NOMO-1 treated with dmso at 0.1 percent for 144 hours (cell line): ENCODE data around the gene CDC42EP5.
"Not testable (repeated sequence)": the region's sequence is repeated elsewhere in the genome, so short reads cannot be mapped to it uniquely, and the experiment has no call there.

Experiments used
- DNase-seq: peaks from one replicate; lab custom pipeline; 2025; ENCODE audit not compliant: unreplicated experiment; lab: John Stamatoyannopoulos, UW

The CDC42EP5 gene

GRCh38 chr19:54473071-54473891, at the start of gene CDC42EP5:
Gene CDC42EP5, minus strand, starts transcription at chr19:54473296. Its CDS starts 7,749 bp downstream, at chr19:54465547.
- no peak for DNase-seq

- no peak for DNase-seq
Observed at GRCh38 chr19:54521860-54522513, 48.9 kb upstream of the CDC42EP5 start.

GRCh38 chr19:54521022-54521859, 48.1 kb upstream of the CDC42EP5 start:
- no peak for DNase-seq

GRCh38 chr19:54518844-54519243, 45.7 kb upstream of the CDC42EP5 start:
- no peak for DNase-seq

GRCh38 chr19:54517483-54517882, 44.4 kb upstream of the CDC42EP5 start:
- DNase-seq = peak; percentile 45

- no peak for DNase-seq
Observed at GRCh38 chr19:54515156-54515555, 42.1 kb upstream of the CDC42EP5 start.

GRCh38 chr19:54509200-54509940, 36.3 kb upstream of the CDC42EP5 start:
- not testable (repeated sequence) for DNase-seq

GRCh38 chr19:54508487-54508886, 35.4 kb upstream of the CDC42EP5 start:
- not testable (repeated sequence) for DNase-seq

- DNase-seq = no peak
Observed at GRCh38 chr19:54507824-54508223, 34.7 kb upstream of the CDC42EP5 start.

- not testable (repeated sequence) for DNase-seq
Observed at GRCh38 chr19:54507038-54507717, 34.1 kb upstream of the CDC42EP5 start.

GRCh38 chr19:54506079-54506478, 33.0 kb upstream of the CDC42EP5 start:
- DNase-seq = no peak

- DNase-seq = not testable (repeated sequence)
Observed at GRCh38 chr19:54505542-54505941, 32.4 kb upstream of the CDC42EP5 start.

- no peak for DNase-seq
Observed at GRCh38 chr19:54502518-54503048, 29.5 kb upstream of the CDC42EP5 start, which contains the start of gene LAIR2. Gene LAIR2, plus strand, starts transcription at chr19:54502831. Its CDS starts 88 bp downstream, at chr19:54502919.

GRCh38 chr19:54498451-54498772, 25.3 kb upstream of the CDC42EP5 start:
- DNase-seq = not testable (repeated sequence)

GRCh38 chr19:54497747-54498450, 24.8 kb upstream of the CDC42EP5 start:
- DNase-seq = not testable (repeated sequence)

- DNase-seq = not testable (repeated sequence)
Observed at GRCh38 chr19:54495284-54495683, 22.2 kb upstream of the CDC42EP5 start.

GRCh38 chr19:54493967-54494585, 21.0 kb upstream of the CDC42EP5 start:
- DNase-seq = no peak

GRCh38 chr19:54493056-54493455, 20.0 kb upstream of the CDC42EP5 start:
- DNase-seq = not testable (repeated sequence)

- DNase-seq = no peak
Observed at GRCh38 chr19:54492568-54492967, 19.5 kb upstream of the CDC42EP5 start.
